HL-60/S4 treated with phorbol 12-myristate 13-acetate at 8.2 ng/mL for 4 days and 3 days (cell line): ENCODE results near the gene UPF1.

Experiments used
- in situ Hi-C: fragments of 300-500 bp; cut with MboI; formaldehyde crosslinking; loops from 2 replicates; pipeline ENCODE4 v1.15.0; 2022; ENCODE audit warnings: low sequenced_read_pairs

The UPF1 gene

DNA sequence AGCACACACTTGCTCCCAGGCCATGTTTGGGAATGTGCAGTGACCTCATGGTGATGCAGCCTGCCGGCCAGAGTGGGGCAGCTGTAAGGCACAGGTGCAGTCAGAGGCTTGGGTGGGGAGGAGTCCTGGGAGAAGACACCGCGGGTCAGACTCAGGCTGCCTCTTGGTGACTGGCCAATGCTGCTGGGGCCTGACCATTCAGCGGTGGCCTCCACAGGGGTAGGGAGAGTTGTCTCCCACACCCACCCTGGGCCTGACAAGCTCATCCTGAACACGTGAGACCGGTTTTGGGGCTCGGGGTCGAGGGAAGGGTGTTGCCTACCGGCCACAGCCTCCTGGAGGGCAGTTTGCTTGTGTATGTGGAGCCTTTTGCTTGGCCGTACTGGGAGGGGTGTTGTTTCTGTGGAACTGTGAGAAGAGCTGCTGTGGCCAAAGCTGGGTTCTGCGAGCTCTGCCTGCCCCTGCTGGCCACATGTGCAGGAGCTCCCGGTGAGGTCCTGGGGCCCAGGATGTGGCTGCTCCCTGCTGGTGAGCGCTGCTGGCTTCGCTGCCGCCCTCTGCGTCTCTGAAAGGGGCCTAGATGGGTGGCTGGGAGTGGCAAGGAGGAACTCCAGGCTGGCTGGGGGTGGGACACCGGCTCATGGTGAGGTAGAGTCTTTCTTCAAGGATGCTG lies 22.1 kb downstream of the UPF1 start:
- in situ Hi-C loops = no loop called here

DNA sequence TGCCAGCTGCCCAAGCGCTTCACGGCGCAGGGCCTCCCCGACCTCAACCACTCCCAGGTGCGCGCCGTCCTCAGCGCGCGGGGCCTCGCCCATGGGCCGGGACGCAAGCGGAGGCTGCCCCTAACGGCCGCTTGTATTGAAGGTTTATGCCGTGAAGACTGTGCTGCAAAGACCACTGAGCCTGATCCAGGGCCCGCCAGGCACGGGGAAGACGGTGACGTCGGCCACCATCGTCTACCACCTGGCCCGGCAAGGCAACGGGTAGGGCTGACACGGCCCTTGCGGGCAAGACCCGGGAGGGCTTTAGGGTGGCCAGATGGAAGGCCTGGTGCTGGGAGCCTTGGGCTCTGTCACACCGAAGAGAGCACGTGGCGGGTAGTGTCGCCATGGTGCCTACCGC lies 23.2 kb downstream of the UPF1 start:
- in situ Hi-C loops = no loop called here

DNA sequence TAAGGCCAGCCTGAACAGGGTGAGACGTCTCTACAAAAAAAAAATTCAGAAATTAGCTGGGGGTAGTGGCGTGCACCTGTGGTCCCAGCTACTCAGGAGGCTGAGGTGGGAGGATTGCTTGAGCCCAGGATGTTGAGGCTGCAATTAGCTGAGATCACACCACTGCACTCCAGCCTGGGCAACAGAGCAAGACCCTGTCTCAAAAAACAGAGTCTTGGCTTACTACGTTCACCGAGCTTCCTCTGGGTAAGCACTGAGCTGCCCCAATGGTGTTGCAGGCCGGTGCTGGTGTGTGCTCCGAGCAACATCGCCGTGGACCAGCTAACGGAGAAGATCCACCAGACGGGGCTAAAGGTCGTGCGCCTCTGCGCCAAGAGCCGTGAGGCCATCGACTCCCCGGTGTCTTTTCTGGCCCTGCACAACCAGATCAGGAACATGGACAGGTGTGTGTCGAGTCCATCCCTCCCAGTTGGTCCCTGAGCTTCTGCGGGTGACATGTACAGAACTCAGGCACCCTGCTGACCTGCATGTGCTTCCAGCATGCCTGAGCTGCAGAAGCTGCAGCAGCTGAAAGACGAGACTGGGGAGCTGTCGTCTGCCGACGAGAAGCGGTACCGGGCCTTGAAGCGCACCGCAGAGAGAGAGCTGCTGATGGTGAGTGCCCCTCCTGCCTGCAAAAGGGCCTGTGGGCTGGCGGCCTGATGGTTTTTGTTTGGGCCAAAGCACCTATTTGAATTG lies 24.1 kb downstream of the UPF1 start:
- in situ Hi-C loops = no loop called here

DNA sequence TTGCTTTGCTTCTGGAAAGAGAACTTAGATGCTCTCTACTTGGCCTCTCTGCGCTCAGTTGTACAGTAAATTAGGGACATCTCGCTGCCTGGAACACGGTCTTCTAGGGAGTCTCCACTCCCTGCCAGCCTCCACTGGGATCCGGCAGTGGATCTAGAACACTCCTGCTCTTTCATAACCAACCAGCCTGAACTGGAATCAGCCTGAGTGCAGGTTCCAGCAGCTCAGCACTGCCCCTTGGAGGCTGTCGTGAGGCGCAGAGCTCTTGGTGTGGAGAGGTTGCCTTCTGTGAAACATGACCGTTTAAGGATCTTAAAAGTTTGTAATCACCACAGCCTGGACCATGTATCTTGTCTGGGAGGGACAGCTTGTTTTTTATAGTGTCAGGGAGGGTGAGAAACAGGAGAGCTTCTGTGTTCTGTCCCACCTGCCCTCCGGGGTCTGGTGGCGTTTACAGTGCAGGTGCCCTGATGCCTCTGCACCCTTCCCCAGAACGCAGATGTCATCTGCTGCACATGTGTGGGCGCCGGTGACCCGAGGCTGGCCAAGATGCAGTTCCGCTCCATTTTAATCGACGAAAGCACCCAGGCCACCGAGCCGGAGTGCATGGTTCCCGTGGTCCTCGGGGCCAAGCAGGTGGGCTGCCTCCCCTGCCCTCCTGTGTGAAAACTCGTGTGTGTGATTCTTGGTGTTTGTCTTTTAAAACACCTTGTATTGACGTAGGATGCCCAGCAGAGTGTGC lies 24.8 kb downstream of the UPF1 start:
- in situ Hi-C loops = no loop called here

DNA sequence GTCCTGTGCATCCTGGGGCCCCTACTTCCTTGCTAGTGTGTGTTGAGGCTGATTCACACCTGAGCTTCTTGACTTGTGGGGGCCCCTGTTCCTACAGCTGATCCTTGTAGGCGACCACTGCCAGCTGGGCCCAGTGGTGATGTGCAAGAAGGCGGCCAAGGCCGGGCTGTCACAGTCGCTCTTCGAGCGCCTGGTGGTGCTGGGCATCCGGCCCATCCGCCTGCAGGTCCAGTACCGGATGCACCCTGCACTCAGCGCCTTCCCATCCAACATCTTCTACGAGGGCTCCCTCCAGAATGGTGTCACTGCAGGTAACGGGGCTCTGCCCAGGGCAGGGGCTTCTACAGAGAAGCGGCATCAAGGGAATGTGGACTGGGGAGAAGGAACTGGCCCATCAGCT lies 25.5 kb downstream of the UPF1 start:
- in situ Hi-C loops = no loop called here

DNA sequence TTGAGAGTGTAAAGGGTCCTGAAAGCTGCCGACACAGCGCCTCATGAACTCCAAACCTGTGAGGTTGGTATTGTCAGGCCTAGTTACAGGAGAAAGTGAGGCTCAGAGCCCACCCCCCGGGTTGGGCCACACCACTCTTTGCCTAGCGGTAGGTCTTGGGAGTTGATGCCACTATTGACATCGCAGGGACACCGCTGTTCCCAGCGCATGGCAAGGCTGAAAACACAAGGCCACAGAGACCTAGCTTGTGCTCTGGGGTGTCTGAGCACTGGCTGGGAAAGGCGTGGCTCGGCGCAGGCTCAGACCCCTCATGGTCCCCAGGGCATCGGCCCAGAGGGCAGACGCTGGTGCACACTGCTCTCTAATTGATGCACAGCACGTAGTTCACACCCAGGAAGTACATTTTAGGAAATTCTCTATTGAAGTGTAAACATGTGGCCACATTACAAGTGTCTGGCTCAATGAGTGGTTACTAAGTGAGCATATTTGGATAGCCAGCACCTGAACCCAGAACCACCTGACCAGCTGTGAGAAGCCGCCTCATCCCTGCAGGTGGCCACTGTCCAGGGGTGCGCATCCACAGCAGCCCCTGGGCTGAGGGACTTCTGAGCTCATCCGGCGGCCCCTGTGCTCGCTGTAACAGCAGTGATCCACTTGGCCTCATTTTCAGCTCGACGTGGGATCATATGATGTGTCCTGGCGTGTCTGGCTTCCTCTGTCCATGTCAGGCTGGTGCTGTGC lies 27.3 kb downstream of the UPF1 start:
- in situ Hi-C loops = no loop called here

DNA sequence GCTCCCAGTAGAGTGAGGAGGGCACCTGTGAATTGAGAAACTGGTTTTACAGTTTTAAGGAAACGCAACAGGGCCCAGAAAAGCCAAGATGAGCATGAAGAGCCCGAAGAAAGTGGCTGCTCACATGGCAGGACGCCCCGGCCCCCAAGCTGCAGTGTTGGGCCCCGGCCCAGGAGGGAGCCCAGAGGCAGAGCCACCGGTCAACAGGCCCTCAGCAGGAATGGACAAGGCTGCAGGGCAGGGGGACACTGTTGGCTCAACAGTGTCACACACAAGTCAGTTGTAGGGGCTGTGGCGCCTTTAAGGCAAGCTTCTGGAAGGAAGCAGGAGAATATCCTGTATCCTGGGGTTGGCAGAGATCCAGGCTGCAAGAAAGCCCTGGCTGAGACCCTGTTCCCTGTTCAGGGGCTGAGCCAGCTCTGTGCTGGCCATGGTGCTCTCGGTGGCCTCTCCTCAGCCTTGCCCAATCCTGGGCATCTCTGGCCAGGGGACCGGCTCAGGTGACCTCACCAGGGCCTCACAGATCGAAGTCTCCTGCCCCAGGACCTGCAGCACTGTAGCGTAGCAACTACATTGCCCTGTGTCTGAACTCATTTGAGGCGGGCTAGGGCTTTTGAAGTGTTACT lies 28.0 kb downstream of the UPF1 start:
- in situ Hi-C loops = no loop called here

DNA sequence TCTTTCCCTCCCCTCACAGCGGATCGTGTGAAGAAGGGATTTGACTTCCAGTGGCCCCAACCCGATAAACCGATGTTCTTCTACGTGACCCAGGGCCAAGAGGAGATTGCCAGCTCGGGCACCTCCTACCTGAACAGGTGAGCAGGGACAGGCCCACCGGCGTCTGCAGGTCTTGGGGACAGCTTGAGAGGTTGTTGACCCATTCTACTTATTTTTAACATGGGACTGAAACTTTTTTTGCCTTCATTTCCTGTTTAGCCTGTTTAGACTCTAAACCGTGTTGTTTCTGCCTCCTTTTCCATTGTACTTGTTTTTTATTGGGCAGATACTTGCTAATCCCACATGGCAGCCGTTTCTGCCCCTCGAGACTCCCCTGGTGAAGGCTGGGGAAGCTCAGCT lies 28.5 kb downstream of the UPF1 start:
- in situ Hi-C loops = no loop called here

DNA sequence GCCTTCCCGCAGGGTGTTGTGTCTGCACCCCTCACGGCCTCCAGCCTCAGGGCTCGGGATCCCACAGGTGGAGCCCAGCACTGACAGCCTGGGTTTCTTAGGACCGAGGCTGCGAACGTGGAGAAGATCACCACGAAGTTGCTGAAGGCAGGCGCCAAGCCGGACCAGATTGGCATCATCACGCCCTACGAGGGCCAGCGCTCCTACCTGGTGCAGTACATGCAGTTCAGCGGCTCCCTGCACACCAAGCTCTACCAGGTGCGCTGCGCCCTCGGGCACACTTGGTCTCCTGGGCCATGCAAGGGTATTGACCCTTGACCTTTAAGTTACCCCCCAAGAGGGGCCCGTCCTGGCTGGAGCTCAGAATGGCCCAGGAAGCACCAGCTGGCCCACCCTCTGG lies 29.0 kb downstream of the UPF1 start:
- in situ Hi-C loops = no loop called here

DNA sequence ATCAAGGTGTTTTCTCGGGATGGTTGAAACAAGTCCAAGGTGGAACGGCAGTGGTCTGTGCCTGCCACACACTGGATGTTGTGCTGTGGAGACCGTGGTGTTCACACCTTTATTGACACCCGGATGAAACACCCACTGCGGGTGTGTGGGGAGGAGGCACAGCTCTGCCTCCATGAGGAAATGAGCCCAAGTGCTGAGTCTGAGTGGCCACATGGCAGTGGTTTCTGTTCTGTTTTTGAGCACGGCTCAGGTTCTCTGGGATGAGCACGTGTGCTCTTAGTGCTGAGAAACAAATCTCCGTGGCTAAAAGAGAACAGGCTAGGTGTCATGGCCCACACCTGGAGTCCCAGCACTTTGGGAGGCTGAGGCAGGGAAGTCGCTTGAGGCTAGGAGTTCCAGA lies 29.5 kb downstream of the UPF1 start:
- in situ Hi-C loops = no loop called here

DNA sequence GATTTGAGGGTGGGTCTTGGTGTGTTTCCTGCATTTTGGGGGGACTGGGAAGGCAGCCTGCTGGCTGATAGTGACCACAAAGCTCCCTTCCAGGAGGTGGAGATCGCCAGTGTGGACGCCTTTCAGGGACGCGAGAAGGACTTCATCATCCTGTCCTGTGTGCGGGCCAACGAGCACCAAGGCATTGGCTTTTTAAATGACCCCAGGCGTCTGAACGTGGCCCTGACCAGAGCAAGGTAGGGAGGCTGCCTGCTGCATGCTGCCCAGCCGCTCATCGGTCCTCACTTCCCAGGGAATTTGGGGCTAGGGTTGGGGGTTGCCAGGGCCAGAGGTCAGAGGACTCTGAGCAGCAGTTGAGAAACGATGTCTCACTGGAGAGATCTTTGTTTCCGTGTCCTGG lies 30.2 kb downstream of the UPF1 start:
- in situ Hi-C loops = no loop called here

DNA sequence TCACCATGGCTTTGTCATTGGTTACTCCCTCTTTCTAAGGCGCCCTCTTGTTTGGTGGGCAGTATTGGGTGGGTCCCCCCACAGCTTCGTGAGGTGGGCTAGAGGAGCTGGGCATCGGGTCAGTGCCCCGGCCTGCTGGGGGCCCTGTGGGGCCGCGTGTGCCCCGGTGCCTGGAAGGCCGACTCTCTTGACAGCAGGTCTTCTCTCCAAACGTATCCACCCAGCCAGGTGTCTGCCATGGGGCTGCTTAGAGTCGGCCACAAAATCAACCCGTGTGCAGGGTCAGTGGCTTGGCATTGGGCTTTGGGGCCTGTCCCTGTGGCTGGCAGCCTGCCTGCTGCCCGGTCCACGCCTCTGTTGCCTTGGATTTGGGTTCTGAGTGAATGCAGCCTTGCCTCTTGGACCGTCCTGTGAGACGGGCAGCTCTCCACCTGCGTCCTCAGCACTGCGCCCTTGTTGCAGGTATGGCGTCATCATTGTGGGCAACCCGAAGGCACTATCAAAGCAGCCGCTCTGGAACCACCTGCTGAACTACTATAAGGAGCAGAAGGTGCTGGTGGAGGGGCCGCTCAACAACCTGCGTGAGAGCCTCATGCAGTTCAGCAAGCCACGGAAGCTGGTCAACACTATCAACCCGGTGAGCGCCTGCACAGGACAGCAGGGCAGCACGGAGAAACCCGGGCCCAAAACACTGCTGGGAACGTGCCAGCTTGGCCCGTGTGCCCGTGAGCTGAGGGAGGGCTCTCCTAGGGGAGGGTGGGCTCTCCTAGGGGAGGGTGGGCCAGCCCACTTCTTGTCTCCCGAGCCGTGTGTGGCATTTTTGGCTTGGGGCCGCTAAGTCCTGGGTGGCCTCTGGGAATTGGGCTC lies 31.4 kb downstream of the UPF1 start:
- in situ Hi-C loops = no loop called here

DNA sequence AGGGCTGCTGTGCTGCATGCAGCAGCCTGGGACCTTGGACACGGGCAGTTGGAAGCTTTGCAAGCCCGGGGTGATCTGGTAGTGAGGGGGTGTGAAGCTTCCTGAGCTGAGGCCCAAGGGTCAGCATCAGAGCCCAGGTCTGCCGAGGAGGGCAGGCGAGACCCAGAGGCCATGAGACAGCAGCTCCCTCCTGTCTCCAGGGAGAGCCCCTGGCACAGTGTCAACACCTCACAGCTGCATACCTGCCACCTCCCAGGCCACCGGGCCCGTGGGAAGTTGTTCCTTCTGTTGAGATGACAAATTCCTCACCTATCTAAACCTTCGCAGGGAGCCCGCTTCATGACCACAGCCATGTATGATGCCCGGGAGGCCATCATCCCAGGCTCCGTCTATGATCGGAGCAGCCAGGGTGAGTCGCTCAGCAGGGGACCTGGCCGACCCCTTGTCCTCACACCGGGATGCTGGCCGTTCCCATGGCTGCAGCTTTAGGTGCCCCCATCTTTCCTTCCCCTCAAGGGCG lies 32.1 kb downstream of the UPF1 start:
- in situ Hi-C loops = no loop called here

DNA sequence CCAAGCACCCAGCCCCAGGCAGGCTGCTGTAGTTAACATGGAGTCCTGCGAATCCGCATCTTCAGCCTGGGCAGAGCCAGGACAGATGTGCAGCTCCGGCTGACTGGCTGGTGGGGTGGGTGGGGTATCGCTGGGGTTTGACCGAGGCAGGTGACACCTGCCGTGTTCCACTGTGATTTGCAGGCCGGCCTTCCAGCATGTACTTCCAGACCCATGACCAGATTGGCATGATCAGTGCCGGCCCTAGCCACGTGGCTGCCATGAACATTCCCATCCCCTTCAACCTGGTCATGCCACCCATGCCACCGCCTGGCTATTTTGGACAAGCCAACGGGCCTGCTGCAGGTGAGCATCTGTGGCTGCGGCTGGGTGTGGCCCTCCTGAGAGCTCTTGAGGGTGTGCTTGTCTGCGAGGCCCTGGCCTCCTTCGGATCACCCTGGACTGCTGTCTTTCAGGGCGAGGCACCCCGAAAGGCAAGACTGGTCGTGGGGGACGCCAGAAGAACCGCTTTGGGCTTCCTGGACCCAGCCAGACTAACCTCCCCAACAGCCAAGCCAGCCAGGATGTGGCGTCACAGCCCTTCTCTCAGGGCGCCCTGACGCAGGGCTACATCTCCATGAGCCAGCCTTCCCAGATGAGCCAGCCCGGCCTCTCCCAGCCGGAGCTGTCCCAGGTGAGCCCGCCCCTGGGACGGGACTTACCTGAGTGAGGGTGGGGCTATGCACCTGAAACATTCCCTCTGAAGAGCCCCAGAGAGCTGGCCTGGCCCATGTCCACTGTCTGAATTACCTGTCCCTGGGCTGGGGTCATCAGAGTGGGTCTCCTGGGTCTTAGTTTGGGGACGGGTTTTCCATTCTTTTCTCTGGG lies 33.6 kb downstream of the UPF1 start:
- in situ Hi-C loops = no loop called here

DNA sequence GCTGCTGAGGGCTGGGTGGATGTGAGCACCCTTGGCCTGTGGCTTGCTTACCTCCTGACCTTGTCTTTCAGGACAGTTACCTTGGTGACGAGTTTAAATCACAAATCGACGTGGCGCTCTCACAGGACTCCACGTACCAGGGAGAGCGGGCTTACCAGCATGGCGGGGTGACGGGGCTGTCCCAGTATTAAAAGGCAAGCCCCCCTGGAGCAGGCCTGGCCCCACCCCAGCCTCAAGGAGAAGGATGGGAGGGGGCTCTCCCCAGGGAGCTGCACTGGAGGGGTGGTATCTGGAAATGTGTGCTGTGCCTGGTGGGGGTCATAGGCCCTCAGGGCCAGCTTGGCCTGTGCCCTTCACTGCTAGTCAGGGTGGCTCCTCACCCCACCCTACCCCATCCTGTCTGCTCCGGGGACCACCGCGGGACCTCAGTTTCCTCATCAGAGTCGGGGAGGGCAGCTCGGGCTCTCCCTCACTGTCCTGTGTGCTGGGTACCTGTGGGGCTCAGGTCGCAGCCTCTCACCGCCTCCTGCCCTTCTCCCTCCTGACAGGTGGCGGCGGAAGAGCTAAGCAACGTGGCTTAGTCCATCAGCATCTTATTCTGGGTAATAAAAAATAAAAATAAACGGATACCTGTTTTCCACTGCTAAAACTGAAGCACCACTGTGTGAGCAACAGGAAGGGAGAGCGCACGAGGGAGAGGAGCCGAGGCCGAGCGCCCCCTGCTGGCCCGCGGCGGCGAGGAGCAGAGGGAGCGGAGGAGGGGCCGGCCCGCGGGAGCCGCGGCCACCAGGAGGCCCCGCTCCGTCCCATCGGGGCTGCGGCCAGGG lies 34.4 kb downstream of the UPF1 start:
- in situ Hi-C loops = no loop called here

DNA sequence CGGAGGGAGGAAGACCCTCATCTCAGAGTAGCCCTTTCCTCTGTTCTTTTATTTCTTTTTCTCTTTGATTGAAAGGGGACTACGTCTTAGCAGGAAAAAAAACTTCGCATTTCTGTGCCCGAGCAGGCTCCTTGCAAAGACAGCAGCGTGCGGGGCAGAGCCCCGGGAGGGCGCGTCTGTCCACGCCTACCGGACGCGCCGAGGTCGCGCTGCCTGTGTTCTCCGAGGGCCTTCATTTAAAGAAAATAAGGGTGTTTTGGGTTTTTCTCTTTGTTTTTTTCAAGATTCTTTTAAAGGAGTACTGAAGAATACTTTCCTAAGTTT lies 35.0 kb downstream of the UPF1 start:
- in situ Hi-C loops = no loop called here

DNA sequence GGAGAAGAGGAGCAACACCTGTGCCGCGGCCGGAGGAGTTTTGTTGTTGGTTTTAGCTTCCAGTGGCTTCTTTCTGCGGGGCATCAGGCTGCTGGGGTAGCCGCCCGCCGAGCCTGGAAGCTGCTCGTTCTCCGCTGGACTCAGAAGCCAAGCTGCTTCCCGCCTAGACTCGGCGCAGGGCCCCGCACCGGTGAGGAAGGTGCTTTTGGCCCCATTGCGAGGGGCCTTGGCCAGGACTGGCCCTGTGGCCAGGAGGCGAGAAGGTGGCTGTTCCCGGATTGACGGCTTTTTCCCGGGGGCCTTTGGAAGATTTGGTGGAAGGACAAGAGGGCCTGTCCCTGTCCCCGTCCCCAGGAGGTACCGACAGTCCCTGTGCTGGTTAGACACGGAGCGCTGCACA lies 35.4 kb downstream of the UPF1 start:
- in situ Hi-C loops = no loop called here

DNA sequence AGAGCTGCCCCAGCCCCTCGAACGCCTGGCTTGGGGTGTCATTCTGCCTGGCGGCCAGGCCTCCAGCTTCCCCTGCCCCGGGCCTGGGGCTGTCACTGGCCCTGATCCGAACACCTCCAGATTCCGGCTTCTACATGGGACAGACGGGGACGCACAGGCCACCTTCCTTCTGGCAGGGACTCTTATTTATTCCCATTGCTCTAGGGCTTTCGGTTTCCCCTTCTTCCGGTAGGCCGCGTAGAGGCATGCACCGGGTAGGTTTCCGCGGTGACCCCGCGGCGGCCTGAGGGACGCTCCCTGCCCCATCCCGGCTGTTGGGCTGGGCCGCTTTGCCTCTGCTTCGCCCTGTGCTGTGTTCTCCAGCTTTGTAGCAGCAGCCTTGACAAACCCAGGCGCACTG lies 36.0 kb downstream of the UPF1 start:
- in situ Hi-C loops = no loop called here
